Breast epithelium (tissue), 4 donors: Measurements from ENCODE around the gene MDFIC2. TPM values are rescaled to one million over a fixed set of nuclear protein-coding genes. Genes with fewer than 3 reads are reported as not detected.

Experiments used
- DNase-seq, 2 donors: peaks; one replicate each; pipeline ENCODE4 v3.0.0-alpha.2; 2019; ENCODE audit warnings: low spot score in 2 of 2
- H3K27ac ChIP-seq, 2 donors: fragments of 200-600 bp; sonication (generic) in 1 of 2; one replicate each; pipeline ENCODE4 v1.5.1; 2016 to 2019; ENCODE audit warnings: mild to moderate bottlenecking in 1 of 2
- H3K27me3 ChIP-seq, 2 donors: fragments of 200-600 bp; sonication (generic) in 1 of 2; one replicate each; pipeline versions ENCODE4 v1.5.1 to v1.6.0; 2017 to 2019; ENCODE audit warnings: control low read depth in 1 of 2, mild to moderate bottlenecking in 1 of 2
- H3K36me3 ChIP-seq: fragments of 200-600 bp; one replicate; pipeline ENCODE4 v1.5.1; 2019
- H3K4me1 ChIP-seq, 2 donors: fragments of 200-600 bp; sonication (generic); one replicate each; pipeline ENCODE4 v1.5.1; 2016 to 2019; ENCODE audit warnings: control low read depth in 1 of 2
- H3K4me3 ChIP-seq, 3 donors: fragments of 200-600 bp; sonication (generic); 1 replicate in 2 of 3; 2 replicates in 1 of 3; pipeline ENCODE4 v1.5.1; 2016 to 2019; ENCODE audit warnings: mild to moderate bottlenecking in 3 of 3, moderate library complexity in 2 of 3
- H3K9me3 ChIP-seq, 2 donors: fragments of 200-600 bp; sonication (generic) in 1 of 2; one replicate each; pipeline ENCODE4 v1.5.1; 2016 to 2019; ENCODE audit warnings: control low read depth in 1 of 2
- POLR2A ChIP-seq: fragments of 450-650 bp; IDR thresholded peaks from one replicate; pipeline ENCODE4 v1.6.1; 2016; ENCODE audit warnings: antibody characterized with exemption, mild to moderate bottlenecking, moderate library complexity
- POLR2AphosphoS5 ChIP-seq, 3 donors: sonication (generic); formaldehyde crosslinking; IDR thresholded peaks; one replicate each; pipeline ENCODE4 v1.6.1; 2017; ENCODE audit warnings: antibody characterized with exemption in 3 of 3
- intact Hi-C: fragments of 100-400 bp; cut with DNase I; formaldehyde crosslinking; loops from one replicate; pipeline ENCODE4 v1.15.1; 2023; ENCODE audit warnings: low total_unique reads
- total RNA-seq, 3 donors: library from RNA; depleted of rRNA; stranded (reverse); fragments of >200 nt; gene quantifications; one replicate each; pipeline ENCODE4 v1.1.0, GENCODE V29; 2016
- TF ChIP-seq, protein P1 (sequence below), 3 donors: fragments of 450-650 bp; IDR thresholded peaks; one replicate each; pipeline ENCODE4 v1.5.1; 2016 to 2017; ENCODE audit warnings: antibody characterized with exemption in 3 of 3, mild to moderate bottlenecking in 3 of 3, moderate library complexity in 3 of 3

MDFIC2 gene
- total RNA-seq, 3 donors from 2014 or later, result not detected

DNA sequence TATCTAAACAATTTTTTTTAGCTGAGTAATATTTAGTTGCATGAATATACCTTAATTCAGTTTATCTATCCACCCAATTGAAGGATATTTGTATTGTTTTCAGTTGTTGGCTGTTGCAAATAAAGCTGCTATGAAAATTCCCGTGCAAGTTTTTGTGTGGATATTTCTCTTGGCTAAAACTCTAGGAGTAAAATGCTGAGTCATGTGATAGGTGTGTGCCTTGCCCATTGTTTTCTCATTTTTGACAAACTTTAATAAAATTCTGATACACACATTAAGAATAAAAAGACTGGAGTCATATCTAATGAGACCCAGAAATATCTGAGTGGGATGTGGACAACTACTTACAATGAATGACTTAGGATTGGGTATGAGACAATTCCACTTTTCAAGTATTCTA is 78.6 kb downstream of the MDFIC2 start:
- TF ChIP-seq, protein P1, sequence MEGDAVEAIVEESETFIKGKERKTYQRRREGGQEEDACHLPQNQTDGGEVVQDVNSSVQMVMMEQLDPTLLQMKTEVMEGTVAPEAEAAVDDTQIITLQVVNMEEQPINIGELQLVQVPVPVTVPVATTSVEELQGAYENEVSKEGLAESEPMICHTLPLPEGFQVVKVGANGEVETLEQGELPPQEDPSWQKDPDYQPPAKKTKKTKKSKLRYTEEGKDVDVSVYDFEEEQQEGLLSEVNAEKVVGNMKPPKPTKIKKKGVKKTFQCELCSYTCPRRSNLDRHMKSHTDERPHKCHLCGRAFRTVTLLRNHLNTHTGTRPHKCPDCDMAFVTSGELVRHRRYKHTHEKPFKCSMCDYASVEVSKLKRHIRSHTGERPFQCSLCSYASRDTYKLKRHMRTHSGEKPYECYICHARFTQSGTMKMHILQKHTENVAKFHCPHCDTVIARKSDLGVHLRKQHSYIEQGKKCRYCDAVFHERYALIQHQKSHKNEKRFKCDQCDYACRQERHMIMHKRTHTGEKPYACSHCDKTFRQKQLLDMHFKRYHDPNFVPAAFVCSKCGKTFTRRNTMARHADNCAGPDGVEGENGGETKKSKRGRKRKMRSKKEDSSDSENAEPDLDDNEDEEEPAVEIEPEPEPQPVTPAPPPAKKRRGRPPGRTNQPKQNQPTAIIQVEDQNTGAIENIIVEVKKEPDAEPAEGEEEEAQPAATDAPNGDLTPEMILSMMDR (IDR thresholded peaks at IDR 0.05), result no peak
- no peak for TF ChIP-seq POLR2AphosphoS5 (IDR thresholded peaks at IDR 0.05)
- no peak for TF ChIP-seq POLR2A
- Histone ChIP-seq H3K4me1 (no peaks in the 10 kb centered on the region), H3K27ac (no peak overlapping the region), H3K36me3 (no peaks in the 10 kb centered on the region), H3K4me3 (no peak overlapping the region), H3K9me3 (no peaks in the 10 kb centered on the region), H3K27me3 (no peaks in the 10 kb centered on the region)
- intact Hi-C loops, result no loop called here
- no peak for DNase-seq

DNA sequence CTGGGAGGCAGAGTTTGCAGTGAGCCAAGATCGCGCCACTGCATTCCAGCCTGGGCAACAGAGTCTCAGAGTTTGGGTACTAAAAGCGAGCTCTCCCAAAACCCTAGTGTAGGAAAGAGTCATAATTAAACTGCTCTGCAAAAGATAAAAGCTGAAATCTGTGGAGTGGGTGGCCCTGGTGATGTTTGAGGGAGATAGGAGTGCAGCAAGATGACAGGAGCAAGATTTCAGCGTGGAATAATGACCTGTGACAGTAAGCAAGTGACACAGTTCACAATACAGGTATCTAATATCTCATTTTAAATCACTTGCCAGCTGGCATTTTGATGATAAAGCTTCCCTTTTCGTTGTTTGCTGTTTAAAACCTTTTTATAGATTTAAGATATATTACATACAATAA is 79.3 kb downstream of the MDFIC2 start:
- no peak for DNase-seq
- no peak overlapping the region for H3K27ac ChIP-seq
- H3K4me1 ChIP-seq, result no peaks in the 10 kb centered on the region
- H3K36me3 ChIP-seq, result no peaks in the 10 kb centered on the region
- no peak for TF ChIP-seq POLR2A
- TF ChIP-seq, protein P1 (IDR thresholded peaks at IDR 0.05), result no peak
- no peak for TF ChIP-seq POLR2AphosphoS5 (IDR thresholded peaks at IDR 0.05)
- no peaks in the 10 kb centered on the region for H3K9me3 ChIP-seq
- H3K27me3 ChIP-seq, result no peaks in the 10 kb centered on the region
- intact Hi-C loops, result no loop called here
- no peak overlapping the region for H3K4me3 ChIP-seq

DNA sequence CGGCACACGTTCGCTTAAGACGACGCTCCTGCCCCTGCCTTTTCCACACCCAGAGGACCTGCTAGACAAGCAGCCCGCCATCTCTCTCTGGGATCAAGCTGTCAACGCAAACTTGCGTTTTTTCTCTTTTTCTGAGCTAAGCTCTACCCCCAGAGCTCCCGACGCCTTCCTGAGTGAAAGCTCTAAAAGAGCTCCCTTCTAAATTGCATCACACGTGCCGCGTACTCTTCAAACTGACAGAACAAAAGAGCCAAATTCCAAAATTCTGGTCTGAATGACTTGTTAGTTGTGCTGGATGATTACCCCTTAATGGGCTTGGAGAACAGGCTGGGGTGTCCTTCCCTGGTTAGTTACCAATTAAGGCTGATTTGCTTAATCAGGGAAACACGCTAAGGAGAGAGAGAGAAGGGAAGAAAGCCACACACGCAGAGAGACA is 81.2 kb downstream of the MDFIC2 start:
- no peaks in the 10 kb centered on the region for H3K27me3 ChIP-seq

DNA sequence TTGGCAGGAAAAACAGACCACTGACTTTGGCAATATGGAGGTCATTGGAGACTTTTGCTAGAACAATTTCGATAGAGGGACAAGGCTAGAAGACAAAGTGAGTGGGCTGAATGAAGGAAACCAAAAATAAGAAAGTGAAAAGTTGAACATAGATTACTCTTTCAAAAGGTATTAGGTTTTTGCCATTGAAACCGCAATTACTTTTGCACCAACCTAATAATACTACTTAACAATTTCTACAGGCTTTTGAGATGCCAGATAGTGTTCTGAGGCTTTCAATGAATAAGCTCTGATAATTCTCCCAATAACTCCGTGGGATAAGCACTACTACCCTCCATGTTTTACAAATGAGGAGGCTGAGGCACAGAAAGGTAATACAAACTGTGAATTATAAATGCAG is 85.0 kb downstream of the MDFIC2 start:
- DNase-seq, result no peak
- intact Hi-C loops, result no loop called here
- H3K9me3 ChIP-seq, result no peaks in the 10 kb centered on the region
- H3K4me1 ChIP-seq, result no peaks in the 10 kb centered on the region
- no peak overlapping the region for H3K4me3 ChIP-seq
- no peak overlapping the region for H3K27ac ChIP-seq
- H3K36me3 ChIP-seq, result no peaks in the 10 kb centered on the region
- TF ChIP-seq, protein P1 (IDR thresholded peaks at IDR 0.05), result no peak
- H3K27me3 ChIP-seq, result no peaks in the 10 kb centered on the region

More for the DNA sequence above, 81.2 kb downstream of the MDFIC2 start:
- Histone ChIP-seq H3K4me1 (no peaks in the 10 kb centered on the region), H3K4me3 (no peak overlapping the region), H3K36me3 (no peaks in the 10 kb centered on the region), H3K27ac (no peak overlapping the region), H3K9me3 (no peaks in the 10 kb centered on the region)
- DNase-seq, result no peak
- intact Hi-C loops, result no loop called here
- no peak for TF ChIP-seq POLR2AphosphoS5 (IDR thresholded peaks at IDR 0.05)
- TF ChIP-seq, protein P1 (IDR thresholded peaks at IDR 0.05), result no peak
- no peak for TF ChIP-seq POLR2A

DNA sequence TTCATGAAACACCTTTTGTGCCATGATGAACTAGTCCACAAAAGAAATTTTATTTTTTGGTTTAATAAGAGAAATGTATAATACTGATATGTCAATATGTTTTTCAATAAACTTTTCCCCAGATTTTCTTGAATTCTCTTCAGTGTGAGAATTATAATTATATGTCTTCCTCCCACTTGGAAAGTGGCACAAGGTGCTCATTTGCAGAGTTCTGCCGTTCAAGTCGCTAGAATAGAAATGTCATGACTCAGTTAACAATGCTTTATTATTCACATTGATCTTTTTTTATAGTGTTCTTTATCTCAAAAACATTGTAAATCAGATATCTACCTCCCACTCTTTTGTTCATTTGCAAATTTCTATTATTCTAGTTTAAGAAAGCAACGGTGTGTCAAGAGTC is 87.3 kb downstream of the MDFIC2 start:
- Histone ChIP-seq H3K27me3 (no peaks in the 10 kb centered on the region), H3K27ac (no peak overlapping the region), H3K9me3 (no peaks in the 10 kb centered on the region), H3K4me1 (no peaks in the 10 kb centered on the region), H3K36me3 (no peaks in the 10 kb centered on the region), H3K4me3 (no peak overlapping the region)
- no peak for DNase-seq
- no peak for TF ChIP-seq POLR2A
- TF ChIP-seq POLR2AphosphoS5 (IDR thresholded peaks at IDR 0.05), result no peak
- TF ChIP-seq, protein P1 (IDR thresholded peaks at IDR 0.05), result no peak
- intact Hi-C loops, result no loop called here
